IPS DF 6.9 (cell line): ENCODE data around the gene DISP2.

Source experiments
- DNase-seq: peaks from one replicate; pipeline ENCODE4 v3.0.0-alpha.2; 2013; ENCODE audit warnings: low read depth, low spot score
- H3K27ac ChIP-seq: one replicate; pipeline ENCODE4 v1.5.1; 2013; ENCODE audit warnings: low read length, control low read depth
- H3K27me3 ChIP-seq: 2 replicates; pipeline ENCODE4 v1.6.1; 2013; ENCODE audit warnings: mild to moderate bottlenecking, low read length; ENCODE audit not compliant: control insufficient read depth, insufficient read depth
- H3K36me3 ChIP-seq: 2 replicates; pipeline ENCODE4 v1.6.1; 2013; ENCODE audit warnings: low read length; ENCODE audit not compliant: control insufficient read depth, insufficient read depth
- H3K4me1 ChIP-seq: 2 replicates; pipeline ENCODE4 v1.6.1; 2013; ENCODE audit warnings: low read length; ENCODE audit not compliant: control insufficient read depth, insufficient read depth
- H3K4me3 ChIP-seq: 2 replicates; pipeline ENCODE4 v1.5.1; 2013; ENCODE audit warnings: mild to moderate bottlenecking, low read length
- H3K9me3 ChIP-seq: 2 replicates; pipeline ENCODE4 v1.6.1; 2013; ENCODE audit warnings: low read length, inconsistent platforms; ENCODE audit not compliant: control insufficient read depth, insufficient read depth
- WGBS: extraction: QIAGEN DNeasy Blood & Tissue Kit; methylation state at CpG from one replicate; pipeline ENCODE4 v1.1.7; 2013; ENCODE audit warnings: mixed read lengths, missing lambda C conversion rate; ENCODE audit not compliant: insufficient read length, insufficient coverage; 5-methylcytosine and 5-hydroxymethylcytosine counted together

The DISP2 gene

GRCh38 chr15:40329804-40330203 lies 28.2 kb upstream of the DISP2 start:
- Histone ChIP-seq H3K4me1 (peaks cover 8% of the 10 kb centered on the region), H3K36me3 (no peaks in the 10 kb centered on the region), H3K4me3 (no peak overlapping the region), H3K27ac (no peak overlapping the region), H3K9me3 (no peaks in the 10 kb centered on the region), H3K27me3 (no peaks in the 10 kb centered on the region)
- WGBS: no CpG with 5 or more reads among the region's 7 CpGs
- no peak for DNase-seq

- no CpG with 5 or more reads among the region's 5 CpGs for WGBS
- H3K4me1 ChIP-seq: peaks cover 11% of the 10 kb centered on the region
- H3K36me3 ChIP-seq: no peaks in the 10 kb centered on the region
- H3K27ac ChIP-seq: no peak overlapping the region
- no peak for DNase-seq
- H3K27me3 ChIP-seq: no peaks in the 10 kb centered on the region
- H3K9me3 ChIP-seq: no peaks in the 10 kb centered on the region
- no peak overlapping the region for H3K4me3 ChIP-seq
Observed at GRCh38 chr15:40330368-40330836, 27.6 kb upstream of the DISP2 start.

- Histone ChIP-seq H3K27ac (no peak overlapping the region), H3K9me3 (no peaks in the 10 kb centered on the region), H3K4me1 (peaks cover 11% of the 10 kb centered on the region), H3K27me3 (no peaks in the 10 kb centered on the region), H3K4me3 (no peak overlapping the region), H3K36me3 (no peaks in the 10 kb centered on the region)
- no peak for DNase-seq
- WGBS: no CpG with 5 or more reads among the region's 7 CpGs
Observed at GRCh38 chr15:40331026-40331425, 27.0 kb upstream of the DISP2 start.

- no peaks in the 10 kb centered on the region for H3K27me3 ChIP-seq
- no peaks in the 10 kb centered on the region for H3K36me3 ChIP-seq
- no peak for DNase-seq
- no peak overlapping the region for H3K27ac ChIP-seq
- no peaks in the 10 kb centered on the region for H3K9me3 ChIP-seq
- peaks cover 11% of the 10 kb centered on the region for H3K4me1 ChIP-seq
- no CpG with 5 or more reads among the region's 7 CpGs for WGBS
- H3K4me3 ChIP-seq: no peak overlapping the region
Observed at GRCh38 chr15:40331637-40332036, 26.4 kb upstream of the DISP2 start.

GRCh38 chr15:40332113-40332781 lies 25.8 kb upstream of the DISP2 start:
- Histone ChIP-seq H3K4me1 (peaks cover 10% of the 10 kb centered on the region), H3K27ac (no peak overlapping the region)
- no CpG with 5 or more reads among the region's 8 CpGs for WGBS

GRCh38 chr15:40333922-40334492 lies 24.0 kb upstream of the DISP2 start:
- no peak for DNase-seq
- Histone ChIP-seq H3K4me3 (no peak overlapping the region), H3K9me3 (no peaks in the 10 kb centered on the region), H3K27me3 (no peaks in the 10 kb centered on the region), H3K4me1 (peaks cover 5% of the 10 kb centered on the region), H3K27ac (no peak overlapping the region), H3K36me3 (no peaks in the 10 kb centered on the region)
- WGBS: no CpG with 5 or more reads among the region's 12 CpGs

More at GRCh38 chr15:40332113-40332781, 25.8 kb upstream of the DISP2 start:
- Histone ChIP-seq H3K9me3 (no peaks in the 10 kb centered on the region), H3K36me3 (no peaks in the 10 kb centered on the region), H3K27me3 (no peaks in the 10 kb centered on the region), H3K4me3 (no peak overlapping the region)
- no peak for DNase-seq

GRCh38 chr15:40334541-40334940 lies 23.5 kb upstream of the DISP2 start:
- DNase-seq: no peak
- Histone ChIP-seq H3K4me1 (peaks cover 5% of the 10 kb centered on the region), H3K36me3 (no peaks in the 10 kb centered on the region), H3K4me3 (no peak overlapping the region), H3K27ac (no peak overlapping the region), H3K27me3 (no peaks in the 10 kb centered on the region), H3K9me3 (no peaks in the 10 kb centered on the region)
- no CpG with 5 or more reads among the region's 3 CpGs for WGBS

GRCh38 chr15:40334941-40335795 lies 22.9 kb upstream of the DISP2 start:
- DNase-seq: no peak
- Histone ChIP-seq H3K27ac (no peak overlapping the region), H3K27me3 (no peaks in the 10 kb centered on the region), H3K9me3 (no peaks in the 10 kb centered on the region), H3K36me3 (no peaks in the 10 kb centered on the region), H3K4me1 (peaks cover 10% of the 10 kb centered on the region), H3K4me3 (no peak overlapping the region)
- no CpG with 5 or more reads among the region's 26 CpGs for WGBS

GRCh38 chr15:40335938-40336743 lies 21.9 kb upstream of the DISP2 start:
- Histone ChIP-seq H3K36me3 (no peaks in the 10 kb centered on the region), H3K9me3 (no peaks in the 10 kb centered on the region), H3K4me1 (peaks cover 13% of the 10 kb centered on the region), H3K4me3 (no peak overlapping the region), H3K27me3 (no peaks in the 10 kb centered on the region), H3K27ac (no peak overlapping the region)
- no peak for DNase-seq
- WGBS: no CpG with 5 or more reads among the region's 13 CpGs

- DNase-seq: no peak
- Histone ChIP-seq H3K4me1 (peaks cover 13% of the 10 kb centered on the region), H3K27me3 (no peaks in the 10 kb centered on the region), H3K9me3 (no peaks in the 10 kb centered on the region), H3K36me3 (no peaks in the 10 kb centered on the region), H3K4me3 (no peak overlapping the region), H3K27ac (no peak overlapping the region)
- WGBS: no CpG with 5 or more reads among the region's 5 CpGs
Observed at GRCh38 chr15:40336744-40337122, 21.3 kb upstream of the DISP2 start.
